ENCODE measurements around the gene SOST.

The SOST gene

DNA sequence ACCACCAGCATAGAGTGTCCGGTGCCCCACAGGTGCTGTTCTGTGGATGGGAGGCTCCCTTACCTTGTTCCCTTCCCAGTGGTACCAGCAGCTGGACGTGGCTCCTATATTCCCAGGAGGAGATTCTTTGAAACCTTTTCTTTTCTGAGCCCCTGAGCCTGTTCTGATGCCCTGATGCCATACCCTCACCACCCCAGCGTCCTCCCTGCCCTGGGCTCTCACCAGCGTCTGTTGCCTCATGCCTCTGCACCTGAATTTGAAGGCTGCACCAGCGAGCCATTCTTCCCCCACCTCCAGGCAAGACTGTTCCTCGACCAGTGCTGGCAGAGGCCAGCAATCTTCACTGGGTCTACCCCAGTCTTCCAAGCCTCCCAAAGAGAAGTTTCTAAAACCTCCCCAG lies 505 bp downstream of the SOST start (continued):
- TF ChIP-seq, protein P1, sequence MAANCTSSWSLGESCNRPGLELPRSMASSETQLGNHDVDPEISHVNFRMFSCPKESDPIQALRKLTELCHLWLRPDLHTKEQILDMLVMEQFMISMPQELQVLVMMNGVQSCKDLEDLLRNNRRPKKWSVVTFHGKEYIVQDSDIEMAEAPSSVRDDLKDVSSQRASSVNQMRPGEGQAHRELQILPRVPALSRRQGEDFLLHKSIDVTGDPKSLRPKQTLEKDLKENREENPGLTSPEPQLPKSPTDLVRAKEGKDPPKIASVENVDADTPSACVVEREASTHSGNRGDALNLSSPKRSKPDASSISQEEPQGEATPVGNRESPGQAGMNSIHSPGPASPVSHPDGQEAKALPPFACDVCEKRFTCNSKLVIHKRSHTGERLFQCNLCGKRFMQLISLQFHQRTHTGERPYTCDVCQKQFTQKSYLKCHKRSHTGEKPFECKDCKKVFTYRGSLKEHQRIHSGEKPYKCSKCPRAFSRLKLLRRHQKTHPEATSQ (tag by site-specific recombination; IDR thresholded peaks at IDR 0.05): no peak
- no peak for TF ChIP-seq ZNF184 (tag by site-specific recombination; IDR thresholded peaks at IDR 0.05)
- no peak for TF ChIP-seq ZNF76 (tag by site-specific recombination; IDR thresholded peaks at IDR 0.05; ENCODE audit: borderline replicate concordance, low read depth)
- TF ChIP-seq ZNF785 (tag by site-specific recombination; IDR thresholded peaks at IDR 0.05): no peak
- TF ChIP-seq ZNF433 (tag by site-specific recombination; IDR thresholded peaks at IDR 0.05; ENCODE audit: low read depth): no peak
- TF ChIP-seq OSR2 (tag by site-specific recombination; IDR thresholded peaks at IDR 0.05): no peak
- TF ChIP-seq, protein P2, sequence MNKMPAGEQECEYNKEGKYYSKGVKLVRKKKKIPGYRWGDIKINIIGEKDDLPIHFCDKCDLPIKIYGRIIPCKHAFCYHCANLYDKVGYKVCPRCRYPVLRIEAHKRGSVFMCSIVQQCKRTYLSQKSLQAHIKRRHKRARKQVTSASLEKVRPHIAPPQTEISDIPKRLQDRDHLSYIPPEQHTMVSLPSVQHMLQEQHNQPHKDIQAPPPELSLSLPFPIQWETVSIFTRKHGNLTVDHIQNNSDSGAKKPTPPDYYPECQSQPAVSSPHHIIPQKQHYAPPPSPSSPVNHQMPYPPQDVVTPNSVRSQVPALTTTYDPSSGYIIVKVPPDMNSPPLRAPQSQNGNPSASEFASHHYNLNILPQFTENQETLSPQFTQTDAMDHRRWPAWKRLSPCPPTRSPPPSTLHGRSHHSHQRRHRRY (tag by site-specific recombination; IDR thresholded peaks at IDR 0.05): no peak

DNA sequence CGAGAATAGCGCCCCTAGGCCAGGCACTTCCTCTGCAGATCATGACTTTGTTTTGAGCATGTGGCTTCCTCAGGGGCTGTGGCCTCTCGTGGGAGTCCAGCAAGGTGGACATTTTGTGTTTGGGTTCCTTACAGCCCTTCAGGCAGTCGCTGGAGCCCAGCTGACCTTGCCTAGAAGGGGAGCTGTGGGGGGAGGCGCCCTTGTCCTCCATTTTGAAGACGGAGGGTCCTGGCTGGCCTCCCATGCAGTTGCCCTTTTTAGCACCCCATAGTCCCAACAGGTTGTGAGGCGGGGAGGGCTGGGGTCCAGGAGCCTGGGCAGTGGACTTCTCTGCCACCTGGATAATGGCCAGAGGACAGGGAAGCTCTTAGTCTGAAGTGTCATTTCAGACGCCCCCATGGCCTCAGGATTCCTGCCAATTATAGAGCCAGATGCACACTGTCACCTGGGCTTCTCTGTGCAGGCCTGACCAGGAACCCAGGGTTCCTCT lies 1.4 kb downstream of the SOST start:
- POLR2A ChIA-PET: interaction anchor here (2.1 kb wide), 1 partner anchor 60 kb away, joined by 5 read pairs; no protein-coding TSS in a partner anchor

More for the DNA sequence above, 1.4 kb downstream of the SOST start:
- Histone ChIP-seq H3K4me1 (ENCODE audit: control insufficient read depth, insufficient read depth, low read length) (peaks cover 5% of the 10 kb centered on the region; the same call in 1 of the 2 replicates), H3K36me3 (ENCODE audit: control insufficient read depth in 2 of 2, insufficient read depth in 1 of 2, low read length in 2 of 2) (no peaks in the 10 kb centered on the region), H3K27ac (ENCODE audit: extremely low read depth, low read depth, low read length) (no peak overlapping the region), H3K9me3 (ENCODE audit: control insufficient read depth, insufficient read depth, low read depth, low read length) (no peaks in the 10 kb centered on the region), H3K4me3 (ENCODE audit: low read depth, low read length) (no peak overlapping the region)
- TF ChIP-seq ZNF132 (tag by site-specific recombination; IDR thresholded peaks at IDR 0.05; ENCODE audit: borderline replicate concordance): no peak
- no peak for TF ChIP-seq ZNF664 (tag by site-specific recombination; IDR thresholded peaks at IDR 0.05)
- no peak for TF ChIP-seq ZBTB7A (tag by site-specific recombination; IDR thresholded peaks at IDR 0.05; ENCODE audit: low read depth)
- TF ChIP-seq ZNF658 (tag by site-specific recombination; IDR thresholded peaks at IDR 0.05): no peak
- TF ChIP-seq ZEB2 (tag by site-specific recombination; IDR thresholded peaks at IDR 0.05): no peak
- TF ChIP-seq ZNF404 (tag by site-specific recombination; IDR thresholded peaks at IDR 0.05): no peak
- TF ChIP-seq, protein P3, sequence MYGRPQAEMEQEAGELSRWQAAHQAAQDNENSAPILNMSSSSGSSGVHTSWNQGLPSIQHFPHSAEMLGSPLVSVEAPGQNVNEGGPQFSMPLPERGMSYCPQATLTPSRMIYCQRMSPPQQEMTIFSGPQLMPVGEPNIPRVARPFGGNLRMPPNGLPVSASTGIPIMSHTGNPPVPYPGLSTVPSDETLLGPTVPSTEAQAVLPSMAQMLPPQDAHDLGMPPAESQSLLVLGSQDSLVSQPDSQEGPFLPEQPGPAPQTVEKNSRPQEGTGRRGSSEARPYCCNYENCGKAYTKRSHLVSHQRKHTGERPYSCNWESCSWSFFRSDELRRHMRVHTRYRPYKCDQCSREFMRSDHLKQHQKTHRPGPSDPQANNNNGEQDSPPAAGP (tag by site-specific recombination; IDR thresholded peaks at IDR 0.05): no peak
- TF ChIP-seq, protein P4, sequence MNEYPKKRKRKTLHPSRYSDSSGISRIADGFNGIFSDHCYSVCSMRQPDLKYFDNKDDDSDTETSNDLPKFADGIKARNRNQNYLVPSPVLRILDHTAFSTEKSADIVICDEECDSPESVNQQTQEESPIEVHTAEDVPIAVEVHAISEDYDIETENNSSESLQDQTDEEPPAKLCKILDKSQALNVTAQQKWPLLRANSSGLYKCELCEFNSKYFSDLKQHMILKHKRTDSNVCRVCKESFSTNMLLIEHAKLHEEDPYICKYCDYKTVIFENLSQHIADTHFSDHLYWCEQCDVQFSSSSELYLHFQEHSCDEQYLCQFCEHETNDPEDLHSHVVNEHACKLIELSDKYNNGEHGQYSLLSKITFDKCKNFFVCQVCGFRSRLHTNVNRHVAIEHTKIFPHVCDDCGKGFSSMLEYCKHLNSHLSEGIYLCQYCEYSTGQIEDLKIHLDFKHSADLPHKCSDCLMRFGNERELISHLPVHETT (tag by site-specific recombination; IDR thresholded peaks at IDR 0.05): no peak
- no peak for TF ChIP-seq SCRT1 (tag by site-specific recombination; IDR thresholded peaks at IDR 0.05; ENCODE audit: borderline replicate concordance)
- TF ChIP-seq, protein P5, sequence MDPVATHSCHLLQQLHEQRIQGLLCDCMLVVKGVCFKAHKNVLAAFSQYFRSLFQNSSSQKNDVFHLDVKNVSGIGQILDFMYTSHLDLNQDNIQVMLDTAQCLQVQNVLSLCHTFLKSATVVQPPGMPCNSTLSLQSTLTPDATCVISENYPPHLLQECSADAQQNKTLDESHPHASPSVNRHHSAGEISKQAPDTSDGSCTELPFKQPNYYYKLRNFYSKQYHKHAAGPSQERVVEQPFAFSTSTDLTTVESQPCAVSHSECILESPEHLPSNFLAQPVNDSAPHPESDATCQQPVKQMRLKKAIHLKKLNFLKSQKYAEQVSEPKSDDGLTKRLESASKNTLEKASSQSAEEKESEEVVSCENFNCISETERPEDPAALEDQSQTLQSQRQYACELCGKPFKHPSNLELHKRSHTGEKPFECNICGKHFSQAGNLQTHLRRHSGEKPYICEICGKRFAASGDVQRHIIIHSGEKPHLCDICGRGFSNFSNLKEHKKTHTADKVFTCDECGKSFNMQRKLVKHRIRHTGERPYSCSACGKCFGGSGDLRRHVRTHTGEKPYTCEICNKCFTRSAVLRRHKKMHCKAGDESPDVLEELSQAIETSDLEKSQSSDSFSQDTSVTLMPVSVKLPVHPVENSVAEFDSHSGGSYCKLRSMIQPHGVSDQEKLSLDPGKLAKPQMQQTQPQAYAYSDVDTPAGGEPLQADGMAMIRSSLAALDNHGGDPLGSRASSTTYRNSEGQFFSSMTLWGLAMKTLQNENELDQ (tag by site-specific recombination; IDR thresholded peaks at IDR 0.05; ENCODE audit: low read depth): no peak
- TF ChIP-seq ZNF350 (tag by site-specific recombination; IDR thresholded peaks at IDR 0.05): no peak
- TF ChIP-seq SETDB1 (IDR thresholded peaks at IDR 0.05; ENCODE audit: insufficient read length, low read length): no peak
- no peak for TF ChIP-seq ZNF211 (tag by site-specific recombination; IDR thresholded peaks at IDR 0.05; ENCODE audit: low read depth)
- no peak for TF ChIP-seq SP2 (tag by site-specific recombination; IDR thresholded peaks at IDR 0.05)
- TF ChIP-seq ZNF768 (tag by site-specific recombination; IDR thresholded peaks at IDR 0.05): no peak
- TF ChIP-seq, protein P6, sequence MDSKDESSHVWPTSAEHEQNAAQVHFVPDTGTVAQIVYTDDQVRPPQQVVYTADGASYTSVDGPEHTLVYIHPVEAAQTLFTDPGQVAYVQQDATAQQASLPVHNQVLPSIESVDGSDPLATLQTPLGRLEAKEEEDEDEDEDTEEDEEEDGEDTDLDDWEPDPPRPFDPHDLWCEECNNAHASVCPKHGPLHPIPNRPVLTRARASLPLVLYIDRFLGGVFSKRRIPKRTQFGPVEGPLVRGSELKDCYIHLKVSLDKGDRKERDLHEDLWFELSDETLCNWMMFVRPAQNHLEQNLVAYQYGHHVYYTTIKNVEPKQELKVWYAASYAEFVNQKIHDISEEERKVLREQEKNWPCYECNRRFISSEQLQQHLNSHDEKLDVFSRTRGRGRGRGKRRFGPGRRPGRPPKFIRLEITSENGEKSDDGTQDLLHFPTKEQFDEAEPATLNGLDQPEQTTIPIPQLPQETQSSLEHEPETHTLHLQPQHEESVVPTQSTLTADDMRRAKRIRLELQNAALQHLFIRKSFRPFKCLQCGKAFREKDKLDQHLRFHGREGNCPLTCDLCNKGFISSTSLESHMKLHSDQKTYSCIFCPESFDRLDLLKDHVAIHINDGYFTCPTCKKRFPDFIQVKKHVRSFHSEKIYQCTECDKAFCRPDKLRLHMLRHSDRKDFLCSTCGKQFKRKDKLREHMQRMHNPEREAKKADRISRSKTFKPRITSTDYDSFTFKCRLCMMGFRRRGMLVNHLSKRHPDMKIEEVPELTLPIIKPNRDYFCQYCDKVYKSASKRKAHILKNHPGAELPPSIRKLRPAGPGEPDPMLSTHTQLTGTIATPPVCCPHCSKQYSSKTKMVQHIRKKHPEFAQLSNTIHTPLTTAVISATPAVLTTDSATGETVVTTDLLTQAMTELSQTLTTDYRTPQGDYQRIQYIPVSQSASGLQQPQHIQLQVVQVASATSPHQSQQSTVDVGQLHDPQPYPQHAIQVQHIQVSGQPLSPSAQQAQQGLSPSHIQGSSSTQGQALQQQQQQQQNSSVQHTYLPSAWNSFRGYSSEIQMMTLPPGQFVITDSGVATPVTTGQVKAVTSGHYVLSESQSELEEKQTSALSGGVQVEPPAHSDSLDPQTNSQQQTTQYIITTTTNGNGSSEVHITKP (tag by site-specific recombination; IDR thresholded peaks at IDR 0.05): no peak
- TF ChIP-seq ZNF776 (tag by site-specific recombination; IDR thresholded peaks at IDR 0.05; ENCODE audit: borderline replicate concordance): no peak
- no peak for TF ChIP-seq ZNF155 (tag by site-specific recombination; IDR thresholded peaks at IDR 0.05)
- TF ChIP-seq IKZF3 (tag by site-specific recombination; IDR thresholded peaks at IDR 0.05): no peak
- no peak for TF ChIP-seq ZNF146 (tag by site-specific recombination; IDR thresholded peaks at IDR 0.05)
- CTCF ChIA-PET: interaction anchor here (0.6 to 6.9 kb wide), 5 partner anchors 10 to 181 kb away, joined by 3 to 132 read pairs (median 3); no protein-coding TSS in a partner anchor
